HCEC 1CT (cell line): ENCODE data around the gene FLT4.

Experiments
- DNase-seq: peaks from one replicate; pipeline ENCODE4 v3.0.0-alpha.2; 2017

FLT4 gene

DNA sequence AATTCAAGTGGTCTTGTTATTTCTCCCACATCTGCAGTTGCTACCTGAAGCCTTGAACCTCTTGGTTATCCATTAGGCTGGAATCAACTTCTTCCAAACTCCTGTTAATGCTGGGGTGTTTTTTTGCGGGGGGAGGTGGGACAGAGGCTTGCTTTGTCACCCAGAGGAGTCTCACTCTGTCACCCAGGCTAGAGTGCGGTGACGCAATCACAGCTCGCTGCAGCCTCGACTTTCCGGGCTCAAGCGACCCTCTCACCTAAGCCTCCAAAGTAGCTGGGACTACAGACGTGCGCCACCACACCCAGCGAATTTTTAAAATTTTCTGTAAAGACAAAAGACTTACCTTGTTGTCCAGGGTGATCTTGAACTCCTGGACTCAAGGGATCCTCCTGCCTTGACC is 62.5 kb downstream of the FLT4 start:
- DNase-seq: no peak

DNA sequence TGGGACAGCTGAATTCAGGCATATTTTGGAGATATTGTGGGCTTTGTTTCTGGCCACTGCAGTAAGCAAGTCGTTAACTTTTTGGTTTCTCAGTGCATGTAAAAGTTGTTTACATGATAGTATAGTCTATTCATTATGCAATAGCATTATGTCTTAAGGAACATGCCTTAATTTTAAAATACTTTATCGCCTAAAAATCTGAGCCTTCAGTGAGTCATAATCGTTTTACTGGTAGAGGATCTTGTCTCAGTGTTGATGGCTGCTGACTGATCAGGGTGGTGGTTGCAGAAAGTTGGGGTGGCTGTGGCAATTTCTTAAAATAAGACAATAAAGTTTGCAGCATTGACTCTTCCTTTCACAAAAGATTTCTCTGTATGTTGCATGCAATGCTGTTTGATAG is 63.2 kb downstream of the FLT4 start:
- DNase-seq: peak; percentile 5

DNA sequence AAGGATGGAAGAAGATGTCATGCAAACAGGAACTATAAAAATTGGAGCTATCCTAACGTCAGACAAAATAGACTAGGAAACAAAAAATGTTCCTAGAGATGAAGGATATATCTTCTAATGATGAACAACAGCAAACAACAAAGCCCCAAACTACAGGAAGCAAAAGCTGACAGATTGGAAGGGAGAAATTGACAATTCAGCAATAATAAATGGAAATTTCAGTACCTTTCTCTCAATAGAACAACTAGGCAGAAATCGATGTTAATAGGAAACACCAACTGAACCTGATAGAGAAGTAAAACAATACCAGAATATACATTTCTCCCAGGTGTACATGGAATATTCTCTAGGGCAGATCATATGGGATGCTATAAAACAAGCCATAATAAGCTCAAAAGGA is 65.7 kb downstream of the FLT4 start:
- DNase-seq: no peak

DNA sequence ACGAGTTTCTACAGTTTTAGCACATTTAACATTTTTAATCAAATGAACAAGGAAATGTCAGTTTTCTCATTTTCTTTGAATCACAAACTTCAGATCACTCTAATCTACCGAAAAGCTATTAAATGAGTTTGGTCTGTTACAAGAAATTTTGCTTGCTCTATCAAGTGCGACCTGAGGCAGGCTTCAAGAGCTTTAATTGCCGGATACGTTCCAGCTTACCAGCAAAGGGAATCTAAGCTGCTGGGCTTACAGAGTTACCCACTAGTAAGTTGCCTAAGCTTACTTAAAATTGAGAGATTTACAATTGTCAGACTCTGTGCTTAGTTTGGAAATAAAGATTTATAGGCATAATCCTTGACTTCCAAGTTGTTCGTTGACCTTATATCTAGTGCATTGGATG is 68.7 kb downstream of the FLT4 start:
- no peak for DNase-seq

DNA sequence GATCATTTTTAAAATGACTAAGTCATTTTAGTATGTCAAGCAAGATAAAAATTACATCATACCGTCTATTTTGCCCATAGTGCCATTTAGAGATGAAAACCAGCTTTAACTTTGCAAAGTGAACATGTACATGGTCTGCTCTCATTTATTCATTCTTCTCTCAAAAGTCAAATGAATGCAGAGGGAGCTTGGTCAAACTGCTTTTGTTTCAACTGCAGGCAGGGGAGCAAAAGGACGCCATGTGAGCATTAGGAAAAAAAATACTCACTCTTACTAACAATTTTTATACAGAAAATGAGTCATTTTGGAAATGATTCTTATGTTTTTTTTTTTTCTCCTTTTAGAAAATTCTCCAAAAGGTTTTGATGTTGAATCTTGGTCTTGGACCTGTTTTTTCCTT is 73.8 kb downstream of the FLT4 start:
- no peak for DNase-seq

DNA sequence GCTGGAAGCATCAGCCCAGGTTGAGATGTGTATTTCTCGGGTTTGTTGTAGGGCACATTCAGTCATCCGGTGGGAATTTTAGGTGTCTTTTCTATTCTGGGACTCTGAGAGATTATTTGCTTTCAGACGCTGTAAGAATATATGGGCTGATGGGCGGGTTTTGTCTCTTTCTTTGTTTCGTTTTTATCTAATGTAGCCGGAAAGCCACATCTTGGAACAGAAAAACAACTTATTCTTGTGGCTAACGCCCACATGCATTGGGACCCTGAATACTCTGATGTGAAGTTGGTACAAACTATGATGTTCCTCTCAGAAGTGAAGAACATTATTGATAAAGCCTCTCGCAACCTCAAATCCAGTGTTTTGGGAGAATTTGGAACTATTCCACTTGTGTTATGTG is 80.5 kb downstream of the FLT4 start:
- DNase-seq: no peak

DNA sequence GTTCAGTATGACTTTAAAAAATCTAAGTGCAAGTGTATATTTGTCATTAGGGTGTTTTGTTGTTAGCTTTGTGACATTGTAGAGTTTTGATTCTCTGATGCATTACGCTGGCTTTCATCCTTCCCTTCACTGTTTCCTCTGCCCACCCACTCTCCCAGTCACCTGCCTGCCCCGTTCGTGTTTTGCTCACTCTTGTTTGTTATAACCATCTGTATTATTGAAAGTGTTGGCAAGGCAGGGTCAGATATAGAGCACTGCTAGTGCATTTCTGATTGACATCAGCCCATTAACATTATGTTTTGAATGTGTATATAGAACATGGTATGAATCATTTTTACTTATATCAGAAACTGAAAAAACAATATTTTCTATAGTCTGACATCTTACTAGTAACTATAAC is 85.4 kb downstream of the FLT4 start:
- no peak for DNase-seq

DNA sequence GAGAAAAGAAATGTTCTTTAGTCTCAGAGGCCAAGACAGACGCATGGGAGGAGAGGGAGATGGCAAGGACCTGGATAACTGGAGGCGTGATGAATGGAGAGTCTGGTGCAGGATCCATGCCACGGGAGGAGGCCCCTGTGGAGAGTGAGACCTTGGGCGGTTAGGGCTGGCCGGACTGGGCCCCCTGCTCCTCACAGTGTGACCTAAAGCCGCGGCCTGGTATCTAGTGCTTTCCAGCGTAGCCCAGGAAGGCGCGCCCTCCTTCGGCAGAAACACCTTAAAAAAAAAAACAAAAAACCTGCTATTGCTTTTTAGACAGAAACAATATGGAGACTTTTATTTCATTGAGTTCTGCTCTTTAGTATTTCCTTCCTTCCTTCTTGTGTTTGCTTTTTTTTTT is 91.2 kb downstream of the FLT4 start:
- DNase-seq: no peak

DNA sequence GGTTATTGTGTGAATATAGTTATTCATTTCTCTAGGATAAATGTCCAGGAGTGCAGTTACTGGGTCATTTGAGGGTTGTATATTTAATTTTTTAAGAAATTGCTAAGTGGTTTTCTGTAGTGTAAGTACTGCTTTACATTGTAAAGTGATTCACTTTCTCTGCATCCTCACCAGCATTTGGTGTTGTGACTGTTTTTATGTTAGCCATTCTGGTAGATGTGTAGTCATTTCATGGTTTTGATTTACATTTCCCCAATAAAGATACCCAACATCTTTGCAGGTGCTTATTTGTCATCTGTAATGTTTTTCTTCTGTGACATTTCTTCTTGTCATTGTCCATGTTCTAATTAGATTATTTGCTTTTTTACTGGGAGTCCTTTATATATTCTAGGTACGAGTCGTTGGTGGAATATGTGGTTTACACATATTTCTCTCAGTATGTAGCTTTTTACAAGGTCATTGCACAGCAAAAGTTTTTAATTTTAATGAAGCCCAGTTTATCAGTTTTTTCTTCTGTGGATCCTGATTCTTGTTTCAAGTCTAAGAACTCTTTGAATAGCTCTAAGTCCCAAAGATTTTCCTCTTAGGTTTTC is 92.1 kb downstream of the FLT4 start:
- peak; percentile 4 for DNase-seq

DNA sequence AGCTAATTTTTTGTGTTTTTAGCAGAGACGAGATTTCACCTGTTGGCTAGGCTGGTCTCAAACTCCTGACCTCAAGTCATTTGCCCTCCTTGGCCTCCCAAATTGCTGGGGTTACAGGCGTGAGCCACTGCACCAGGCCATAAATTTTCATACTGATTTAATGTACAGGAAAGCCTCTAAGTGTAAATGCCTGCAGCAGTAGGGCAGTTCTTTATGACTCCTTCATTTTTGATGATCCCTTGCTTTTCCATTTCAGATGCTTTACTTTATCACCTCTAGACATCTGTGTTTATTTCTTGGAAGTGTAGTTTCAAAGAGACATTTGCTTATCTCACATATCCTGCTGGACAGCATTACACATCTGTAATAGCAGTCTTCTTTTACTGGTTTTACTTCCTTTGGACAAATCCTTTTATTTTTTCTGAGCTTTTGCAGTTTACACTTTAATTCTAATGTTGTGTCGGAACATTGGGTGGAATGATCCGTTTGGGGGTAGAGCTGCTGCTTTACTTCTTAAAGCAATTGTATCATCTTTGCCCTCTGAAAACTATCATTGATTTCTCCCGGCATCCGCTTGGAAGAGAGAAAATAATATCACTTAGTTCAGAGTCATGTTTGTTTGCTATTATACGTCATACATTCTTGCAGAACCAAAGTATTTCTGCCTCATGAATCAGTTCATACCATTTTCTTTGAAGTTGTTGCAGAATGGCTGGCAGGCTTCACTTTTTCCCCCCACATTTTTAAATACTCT is 94.1 kb downstream of the FLT4 start:
- DNase-seq: no peak

DNA sequence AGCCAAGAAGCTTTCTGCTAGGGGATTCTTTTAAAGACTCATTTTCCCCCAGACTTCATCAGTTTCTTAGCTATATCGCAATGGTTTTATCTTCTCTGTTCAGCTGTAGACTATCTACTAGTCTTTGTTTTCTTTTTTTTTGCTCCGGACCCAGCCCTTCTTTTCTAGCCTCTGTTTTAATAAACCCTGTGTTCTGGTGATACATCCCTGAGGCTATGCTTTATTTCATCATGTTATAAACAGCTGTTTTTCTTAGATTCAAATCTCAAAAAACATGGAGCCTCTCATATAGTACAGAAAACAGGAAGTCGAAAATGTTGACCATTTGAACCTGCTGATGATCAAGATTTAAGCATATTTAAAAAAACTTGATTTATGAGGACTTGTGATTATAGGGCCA is 95.9 kb downstream of the FLT4 start:
- no peak for DNase-seq
